Activated naive CD8-positive, alpha-beta T cell treated with anti-CD3 and anti-CD28 coated beads, Interleukin-2, amount 50 U/mL, for 24 hours (primary cell): ENCODE measurements around the gene HAO2.

ENCODE experiments used
- ATAC-seq: fragments of 150-1000 bp; cut with Tn5 transposase; one replicate; pipeline ENCODE4 v1.10.0; 2021
- DNase-seq: peaks from one replicate; pipeline ENCODE4 v3.0.0; 2021
- H3K27ac Mint-ChIP-seq: one replicate; pipeline ENCODE4 v1.8.0; 2021; ENCODE audit warnings: mild to moderate bottlenecking, mixed read lengths
- H3K27me3 Mint-ChIP-seq: one replicate; pipeline ENCODE4 v1.8.0; 2021; ENCODE audit warnings: mixed read lengths
- H3K36me3 Mint-ChIP-seq: one replicate; pipeline ENCODE4 v1.8.0; 2021; ENCODE audit warnings: low read depth, mixed read lengths
- H3K4me1 Mint-ChIP-seq: one replicate; pipeline ENCODE4 v1.8.0; 2021; ENCODE audit warnings: mixed read lengths
- H3K4me3 Mint-ChIP-seq: one replicate; pipeline ENCODE4 v1.8.0; 2021; ENCODE audit warnings: mild to moderate bottlenecking, moderate library complexity, mixed read lengths
- H3K9me3 Mint-ChIP-seq: one replicate; pipeline ENCODE4 v1.8.0; 2021; ENCODE audit warnings: mixed read lengths

HAO2 gene

DNA sequence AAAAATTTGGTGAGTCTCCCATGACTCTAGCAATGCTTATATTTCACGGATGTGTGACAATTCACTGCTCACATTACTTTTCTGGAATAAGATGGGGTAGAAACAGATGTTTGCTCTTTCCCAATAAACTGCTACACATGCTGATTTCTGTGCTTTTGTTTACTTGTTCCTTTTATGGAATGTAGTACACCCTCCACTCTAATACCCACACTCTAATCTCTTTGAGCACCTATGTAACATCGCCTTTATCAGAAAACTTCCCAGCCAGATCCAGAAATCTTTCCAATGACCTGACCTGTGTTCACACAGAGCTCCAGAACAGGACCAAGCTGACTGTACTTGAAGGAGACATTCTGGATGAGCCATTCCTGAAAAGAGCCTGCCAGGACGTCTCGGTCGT, 50.5 kb downstream of the HAO2 start:
- H3K27me3 Mint-ChIP-seq, result no peaks in the 10 kb centered on the region
- H3K4me1 Mint-ChIP-seq, result no peaks in the 10 kb centered on the region
- DNase-seq, result no peak
- no peak for ATAC-seq
- H3K27ac Mint-ChIP-seq, result no peak overlapping the region
- no peaks in the 10 kb centered on the region for H3K36me3 Mint-ChIP-seq
- no peaks in the 10 kb centered on the region for H3K9me3 Mint-ChIP-seq
- H3K4me3 Mint-ChIP-seq, result no peak overlapping the region

DNA sequence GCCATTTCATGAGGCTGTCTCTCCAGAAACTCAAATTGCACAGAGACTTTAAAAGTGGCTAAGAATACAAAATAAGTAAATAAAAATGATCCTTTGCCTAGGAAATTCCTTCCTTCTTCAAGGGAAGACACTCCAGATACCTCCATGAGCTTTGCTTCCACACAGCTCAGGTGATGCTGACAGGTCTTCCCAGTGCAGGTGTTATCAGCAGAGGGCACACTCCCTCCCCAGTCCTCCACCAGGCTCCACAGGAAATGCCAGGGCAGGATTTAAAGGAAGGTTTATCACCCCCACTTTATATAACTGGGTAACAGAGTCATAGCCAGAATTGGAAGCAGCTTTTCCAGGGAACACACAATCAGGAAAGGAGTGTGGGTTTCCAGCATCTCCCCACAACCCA, 52.1 kb downstream of the HAO2 start:
- H3K4me1 Mint-ChIP-seq, result no peaks in the 10 kb centered on the region
- H3K27ac Mint-ChIP-seq, result no peak overlapping the region
- no peak overlapping the region for H3K4me3 Mint-ChIP-seq
- DNase-seq (no peak), ATAC-seq (no peak)
- no peaks in the 10 kb centered on the region for H3K36me3 Mint-ChIP-seq
- H3K27me3 Mint-ChIP-seq, result no peaks in the 10 kb centered on the region
- no peaks in the 10 kb centered on the region for H3K9me3 Mint-ChIP-seq

DNA sequence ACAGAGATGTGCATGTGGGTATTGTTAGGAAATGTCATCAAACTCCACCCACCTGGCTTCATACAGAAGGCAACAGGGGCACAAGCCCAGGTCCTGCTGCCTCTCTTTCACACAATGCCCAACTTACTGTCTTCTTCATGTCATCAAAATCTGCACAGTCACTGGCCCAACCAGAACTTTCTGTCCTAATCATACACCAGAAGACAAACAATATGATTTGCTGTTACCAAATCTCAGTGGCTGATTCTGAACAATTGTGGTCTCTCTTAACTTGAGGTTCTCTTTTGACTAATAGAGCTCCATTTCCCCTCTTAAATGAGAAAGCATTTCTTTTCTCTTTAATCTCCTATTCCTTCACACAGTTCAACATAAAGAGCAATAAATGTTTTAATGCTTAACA, 54.0 kb downstream of the HAO2 start:
- no peaks in the 10 kb centered on the region for H3K27me3 Mint-ChIP-seq
- no peak overlapping the region for H3K4me3 Mint-ChIP-seq
- H3K27ac Mint-ChIP-seq, result no peak overlapping the region
- no peaks in the 10 kb centered on the region for H3K9me3 Mint-ChIP-seq
- H3K36me3 Mint-ChIP-seq, result no peaks in the 10 kb centered on the region
- DNase-seq (no peak), ATAC-seq (no peak)
- H3K4me1 Mint-ChIP-seq, result no peaks in the 10 kb centered on the region

DNA sequence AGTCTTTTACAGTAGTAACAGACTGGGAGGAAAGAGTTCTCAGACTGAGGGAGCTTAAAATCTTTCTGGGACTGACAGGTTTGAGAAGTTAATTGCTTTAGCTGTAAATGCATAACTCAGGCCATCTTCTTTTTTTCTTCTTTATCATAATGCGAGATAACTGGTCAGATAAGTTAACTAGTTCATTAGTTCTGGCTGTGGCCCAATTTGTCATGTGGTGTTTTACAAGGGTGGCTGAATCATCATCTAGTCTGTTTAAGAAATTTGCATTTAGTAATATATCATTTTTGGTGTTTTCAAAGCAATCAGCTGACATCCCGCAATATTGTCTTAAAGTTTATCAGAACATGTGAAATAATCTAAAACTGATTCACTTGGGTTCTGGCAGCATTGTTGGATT, 60.4 kb downstream of the HAO2 start:
- no peaks in the 10 kb centered on the region for H3K9me3 Mint-ChIP-seq
- H3K4me1 Mint-ChIP-seq, result no peaks in the 10 kb centered on the region
- ATAC-seq (no peak), DNase-seq (no peak)
- H3K27ac Mint-ChIP-seq, result no peak overlapping the region
- peaks cover 12% of the 10 kb centered on the region for H3K27me3 Mint-ChIP-seq
- H3K4me3 Mint-ChIP-seq, result no peak overlapping the region
- no peaks in the 10 kb centered on the region for H3K36me3 Mint-ChIP-seq

DNA sequence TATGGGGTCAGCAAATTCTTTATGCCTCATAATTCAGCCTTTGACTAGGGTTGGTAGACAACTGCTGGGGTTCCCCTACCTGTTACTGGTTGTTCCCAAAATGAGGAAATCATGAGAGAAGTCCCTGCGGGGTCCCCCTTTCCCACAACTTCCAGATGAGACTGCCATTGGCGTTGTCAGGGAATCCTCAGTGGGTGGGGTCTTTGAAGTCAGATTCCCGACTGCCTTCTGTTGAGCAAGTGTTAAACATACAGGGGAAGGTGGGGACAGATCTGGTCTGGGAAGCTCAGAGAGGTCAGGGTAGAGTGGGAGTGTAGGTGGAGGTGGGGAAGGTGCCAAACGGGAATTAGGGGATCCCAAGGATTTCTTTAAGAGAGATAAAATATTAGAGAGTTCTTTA, 61.1 kb downstream of the HAO2 start:
- H3K4me1 Mint-ChIP-seq, result no peaks in the 10 kb centered on the region
- DNase-seq (no peak), ATAC-seq (no peak)
- H3K36me3 Mint-ChIP-seq, result no peaks in the 10 kb centered on the region
- no peaks in the 10 kb centered on the region for H3K9me3 Mint-ChIP-seq
- no peak overlapping the region for H3K4me3 Mint-ChIP-seq
- H3K27ac Mint-ChIP-seq, result no peak overlapping the region
- peaks cover 12% of the 10 kb centered on the region for H3K27me3 Mint-ChIP-seq

DNA sequence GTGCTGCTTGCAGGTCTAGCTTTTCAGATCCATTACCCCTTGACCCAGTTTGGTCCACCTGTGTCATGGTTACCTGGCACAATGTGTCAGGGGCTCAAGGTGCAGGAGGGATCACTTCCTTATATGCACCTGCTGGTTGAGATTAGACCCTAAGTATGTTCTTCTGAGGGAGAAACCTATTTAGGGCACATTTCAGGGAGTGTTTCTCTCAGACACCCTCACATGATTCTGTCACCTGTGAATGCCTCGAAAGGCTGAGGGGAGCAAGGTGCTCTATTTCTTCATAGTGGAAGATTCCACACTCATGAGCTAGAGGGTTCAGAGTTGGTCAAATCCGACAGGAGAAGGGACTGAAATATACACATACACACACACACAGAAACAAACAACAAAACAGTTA, 61.9 kb downstream of the HAO2 start:
- no peaks in the 10 kb centered on the region for H3K4me1 Mint-ChIP-seq
- no peaks in the 10 kb centered on the region for H3K36me3 Mint-ChIP-seq
- no peak overlapping the region for H3K4me3 Mint-ChIP-seq
- peaks cover 12% of the 10 kb centered on the region for H3K27me3 Mint-ChIP-seq
- no peak for DNase-seq
- no peak overlapping the region for H3K27ac Mint-ChIP-seq
- ATAC-seq, result no peak
- no peaks in the 10 kb centered on the region for H3K9me3 Mint-ChIP-seq

DNA sequence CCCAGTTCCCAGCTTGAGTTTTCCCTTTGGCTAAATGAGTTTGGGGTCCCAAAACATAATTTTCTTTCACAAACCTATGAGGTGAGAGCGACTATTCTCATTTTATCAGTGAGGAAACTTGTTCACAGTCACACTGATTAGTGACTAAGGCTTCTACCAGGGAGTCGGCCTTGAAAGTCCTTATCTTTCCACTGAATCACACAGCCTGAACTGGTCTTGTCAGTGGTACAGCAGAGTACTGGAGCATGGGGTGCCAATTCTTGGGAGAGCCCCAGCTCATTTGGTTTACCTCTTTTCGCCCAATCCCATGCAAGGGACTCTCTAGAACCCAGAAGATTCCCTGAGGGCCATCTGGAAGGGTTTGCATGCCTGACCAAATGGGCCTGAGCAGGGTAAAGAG, 63.3 kb downstream of the HAO2 start:
- Mint-ChIP-seq H3K27me3 (peaks cover 12% of the 10 kb centered on the region), H3K4me1 (no peaks in the 10 kb centered on the region), H3K36me3 (no peaks in the 10 kb centered on the region), H3K9me3 (no peaks in the 10 kb centered on the region), H3K4me3 (no peak overlapping the region), H3K27ac (no peak overlapping the region)
- ATAC-seq (no peak), DNase-seq (no peak)

DNA sequence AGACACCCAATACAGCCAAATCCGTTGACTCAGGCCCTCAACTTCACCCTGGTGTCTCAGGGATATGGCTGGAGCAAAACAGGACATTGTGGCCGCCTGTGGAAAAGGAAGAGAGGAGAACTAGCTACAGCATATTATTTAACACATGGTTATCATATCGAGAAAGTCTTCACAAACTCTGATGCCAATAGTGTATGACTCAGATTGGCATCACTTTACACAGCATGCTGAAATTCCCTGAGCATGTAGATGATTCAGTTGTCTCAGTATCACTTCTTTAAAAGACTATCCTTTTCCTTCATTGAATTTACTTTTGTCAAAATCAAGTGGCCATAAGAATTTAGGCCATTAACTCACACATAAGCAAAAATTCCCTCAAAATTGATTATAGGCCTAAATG, 66.5 kb downstream of the HAO2 start:
- Mint-ChIP-seq H3K9me3 (no peaks in the 10 kb centered on the region), H3K36me3 (no peaks in the 10 kb centered on the region), H3K4me1 (no peaks in the 10 kb centered on the region), H3K4me3 (no peak overlapping the region), H3K27me3 (peaks cover 12% of the 10 kb centered on the region), H3K27ac (no peak overlapping the region)
- DNase-seq (no peak), ATAC-seq (no peak)

DNA sequence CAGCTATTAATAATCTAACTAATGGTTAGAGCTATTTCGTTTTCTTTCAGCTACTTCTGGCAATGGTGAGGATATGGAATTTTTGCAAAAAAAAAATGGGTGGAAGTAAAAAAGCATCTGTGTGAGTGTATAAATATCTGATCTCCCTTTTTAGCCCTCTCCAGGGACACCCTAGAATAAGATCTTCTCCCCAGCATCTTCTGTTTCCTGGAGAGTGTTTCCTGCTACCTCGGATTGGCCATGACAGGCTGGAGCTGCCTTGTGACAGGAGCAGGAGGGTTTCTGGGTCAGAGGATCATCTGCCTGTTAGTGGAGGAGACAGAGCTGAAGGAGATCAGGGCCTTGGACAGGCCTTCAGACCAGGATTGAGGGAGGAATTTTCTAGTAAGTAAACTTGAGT, 70.2 kb downstream of the HAO2 start:
- Mint-ChIP-seq H3K4me1 (no peaks in the 10 kb centered on the region), H3K4me3 (no peak overlapping the region), H3K27me3 (peaks cover 6% of the 10 kb centered on the region), H3K36me3 (no peaks in the 10 kb centered on the region), H3K27ac (no peak overlapping the region), H3K9me3 (no peaks in the 10 kb centered on the region)
- no peak for DNase-seq
- no peak for ATAC-seq

DNA sequence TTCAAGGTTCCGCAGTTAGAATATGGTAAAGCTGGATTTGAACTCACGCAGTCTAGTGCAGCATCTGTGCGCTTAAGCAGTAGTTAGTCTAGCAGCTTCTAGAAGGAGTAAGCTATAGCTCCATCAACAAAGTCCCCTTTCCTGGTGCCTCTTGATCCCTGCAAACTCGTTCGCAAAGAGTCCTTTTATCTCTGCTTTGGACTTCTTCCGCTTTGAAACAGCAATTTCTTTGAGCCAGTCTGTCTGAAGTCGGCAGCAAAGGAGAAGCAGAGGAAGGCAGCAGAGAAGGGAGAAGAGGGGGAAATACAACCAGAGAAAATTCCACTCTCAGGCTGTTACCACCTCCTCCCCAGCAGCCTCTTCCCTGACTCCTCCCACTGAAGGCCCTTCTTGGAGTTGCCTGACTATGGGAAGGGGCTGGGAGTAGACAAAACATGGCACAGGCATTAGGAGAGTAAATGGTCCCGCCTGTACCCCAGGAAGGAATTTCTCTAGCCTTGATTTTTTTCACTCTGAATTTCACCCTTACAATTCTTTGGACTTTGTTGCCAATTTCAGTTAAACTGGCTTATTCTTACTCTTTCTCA, 72.2 kb downstream of the HAO2 start:
- Mint-ChIP-seq H3K27ac (no peak overlapping the region), H3K36me3 (no peaks in the 10 kb centered on the region), H3K9me3 (no peaks in the 10 kb centered on the region), H3K27me3 (peaks cover 11% of the 10 kb centered on the region), H3K4me1 (no peaks in the 10 kb centered on the region), H3K4me3 (no peak overlapping the region)
- DNase-seq (no peak), ATAC-seq (no peak)

DNA sequence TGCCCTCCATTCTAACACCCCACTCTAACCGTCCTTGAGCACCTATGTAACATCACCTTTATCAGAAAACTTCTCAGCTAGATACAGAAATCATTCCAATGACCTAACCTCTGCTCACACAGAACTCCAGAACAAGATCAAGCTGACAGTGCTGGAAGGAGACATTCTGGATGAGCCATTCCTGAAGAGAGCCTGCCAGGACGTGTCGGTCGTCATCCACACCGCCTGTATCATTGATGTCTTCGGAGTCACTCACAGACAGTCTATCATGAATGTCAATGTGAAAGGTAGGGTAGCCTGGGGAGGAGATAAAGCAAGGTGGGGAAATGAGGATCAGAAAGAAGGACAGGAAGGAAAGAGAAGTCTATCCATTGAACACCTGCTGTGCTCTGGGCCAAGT, 74.2 kb downstream of the HAO2 start:
- peaks cover 11% of the 10 kb centered on the region for H3K27me3 Mint-ChIP-seq
- H3K4me1 Mint-ChIP-seq, result no peaks in the 10 kb centered on the region
- no peak overlapping the region for H3K4me3 Mint-ChIP-seq
- no peak for ATAC-seq
- no peak overlapping the region for H3K27ac Mint-ChIP-seq
- no peaks in the 10 kb centered on the region for H3K36me3 Mint-ChIP-seq
- DNase-seq, result no peak
- H3K9me3 Mint-ChIP-seq, result no peaks in the 10 kb centered on the region
